IPS DF 6.9 (cell line): Measurements from ENCODE around the gene NKTR.
"Not testable (repeated sequence)": the region's sequence is repeated elsewhere in the genome, so short reads cannot be mapped to it uniquely, and the experiment has no call there.

ENCODE experiments used
- DNase-seq: peaks from one replicate; pipeline ENCODE4 v3.0.0-alpha.2; 2013; ENCODE audit warnings: low read depth, low spot score
- H3K27ac ChIP-seq: one replicate; pipeline ENCODE4 v1.5.1; 2013; ENCODE audit warnings: low read length, control low read depth
- H3K27me3 ChIP-seq: 2 replicates; pipeline ENCODE4 v1.6.1; 2013; ENCODE audit warnings: mild to moderate bottlenecking, low read length; ENCODE audit not compliant: control insufficient read depth, insufficient read depth
- H3K36me3 ChIP-seq: 2 replicates; pipeline ENCODE4 v1.6.1; 2013; ENCODE audit warnings: low read length; ENCODE audit not compliant: control insufficient read depth, insufficient read depth
- H3K4me1 ChIP-seq: 2 replicates; pipeline ENCODE4 v1.6.1; 2013; ENCODE audit warnings: low read length; ENCODE audit not compliant: control insufficient read depth, insufficient read depth
- H3K4me3 ChIP-seq: 2 replicates; pipeline ENCODE4 v1.5.1; 2013; ENCODE audit warnings: mild to moderate bottlenecking, low read length
- H3K9me3 ChIP-seq: 2 replicates; pipeline ENCODE4 v1.6.1; 2013; ENCODE audit warnings: low read length, inconsistent platforms; ENCODE audit not compliant: control insufficient read depth, insufficient read depth
- WGBS: extraction: QIAGEN DNeasy Blood & Tissue Kit; methylation state at CpG from one replicate; pipeline ENCODE4 v1.1.7; 2013; ENCODE audit warnings: mixed read lengths, missing lambda C conversion rate; ENCODE audit not compliant: insufficient read length, insufficient coverage; 5-methylcytosine and 5-hydroxymethylcytosine counted together

NKTR gene

DNA sequence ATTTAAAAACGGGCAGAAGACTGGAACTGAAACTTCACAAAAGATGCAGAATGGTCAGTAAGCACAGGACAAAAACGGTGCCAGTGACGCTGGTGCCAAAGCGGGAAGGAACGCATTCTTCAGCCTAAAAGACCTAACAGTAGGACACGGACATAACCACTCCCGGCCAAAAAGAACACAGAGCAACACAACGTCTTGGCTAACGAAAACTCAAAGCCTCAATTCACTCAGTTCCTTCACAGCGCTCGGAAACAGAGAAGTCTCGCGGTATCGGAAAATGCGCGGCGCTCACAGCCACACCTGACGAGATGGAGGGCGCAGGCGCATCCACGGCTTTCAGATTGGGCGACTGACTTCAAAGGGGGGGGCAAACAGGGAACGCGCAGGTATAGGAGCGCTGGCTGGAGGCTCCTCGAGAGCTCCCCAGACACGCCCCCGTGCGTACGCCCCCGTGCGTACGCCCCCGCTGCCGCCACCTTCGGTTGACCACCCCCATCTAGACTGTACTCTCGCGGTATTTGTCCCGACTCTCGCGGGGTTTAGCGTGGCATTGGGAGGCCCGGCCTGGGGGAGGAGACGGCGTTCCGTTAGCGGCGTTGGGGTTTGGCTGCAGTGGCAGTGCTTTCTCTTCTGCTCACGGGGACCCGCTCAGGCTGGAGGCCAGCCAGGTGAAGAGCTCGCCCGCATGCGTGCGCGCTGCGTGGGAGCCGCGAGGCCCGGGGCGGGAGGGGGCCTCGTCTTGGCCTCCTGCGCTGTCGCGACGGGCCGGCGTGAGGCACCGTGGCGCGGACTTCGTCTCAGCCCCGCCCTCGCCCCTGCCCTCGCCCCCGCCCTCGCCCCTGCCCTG is at the start of gene NKTR:
NKTR (plus strand) TSS at position 576 of the 847 bp plus-strand sequence. CDS start 321 bp downstream, outside the sequence.
- Histone ChIP-seq H3K9me3 (no peaks in the 10 kb centered on the region), H3K36me3 (no peaks in the 10 kb centered on the region; the same call in 1 of the 2 replicates), H3K27ac (no peak within 1 kb of the TSS), H3K4me3 (peak within 1 kb of the TSS; percentile 84), H3K27me3 (no peaks in the 10 kb centered on the region), H3K4me1 (no peaks in the 10 kb centered on the region)
- no CpG with 5 or more reads among the region's 76 CpGs for WGBS
- peak; percentile 97 for DNase-seq

- H3K4me1 ChIP-seq, result no peaks in the 10 kb centered on the region
- peaks cover 12% of the 10 kb centered on the region; the same call in 1 of the 2 replicates for H3K36me3 ChIP-seq
- DNase-seq, result no peak
- no peak overlapping the region for H3K27ac ChIP-seq
- no CpG with 5 or more reads among the region's 1 CpG for WGBS
- H3K9me3 ChIP-seq, result no peaks in the 10 kb centered on the region
- H3K4me3 ChIP-seq, result no peak overlapping the region
- H3K27me3 ChIP-seq, result no peaks in the 10 kb centered on the region
These were observed 47.7 kb upstream of the NKTR start for GRCh38 chr3:42552830-42553229.

GRCh38 chr3:42556089-42556632 is 44.3 kb upstream of the NKTR start:
- DNase-seq, result no peak
- H3K27me3 ChIP-seq, result no peaks in the 10 kb centered on the region; the same call in 1 of the 2 replicates
- H3K4me3 ChIP-seq, result no peak overlapping the region
- no peak overlapping the region for H3K27ac ChIP-seq
- H3K9me3 ChIP-seq, result no peaks in the 10 kb centered on the region
- WGBS, result no CpG with 5 or more reads among the region's 3 CpGs
- peaks cover 12% of the 10 kb centered on the region; the same call in 1 of the 2 replicates for H3K36me3 ChIP-seq
- no peaks in the 10 kb centered on the region for H3K4me1 ChIP-seq

DNA sequence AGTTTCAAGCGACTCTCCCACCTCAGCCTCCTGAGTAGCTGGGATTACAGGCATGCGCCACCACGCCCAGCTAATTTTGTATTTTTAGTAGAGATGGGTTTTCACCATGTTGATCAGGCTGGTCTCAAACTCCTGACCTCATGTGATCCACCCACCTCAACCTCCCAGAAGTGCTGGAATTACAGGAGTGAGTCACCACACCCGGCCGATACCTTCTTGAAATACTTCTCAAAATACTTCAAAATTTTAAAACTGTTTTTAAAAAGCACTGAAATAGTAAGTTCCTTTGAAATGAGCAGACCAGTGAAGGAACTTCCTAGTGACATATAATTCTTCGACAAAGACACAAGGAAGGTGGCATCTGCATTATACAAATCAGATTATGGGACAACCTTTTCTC is 43.7 kb upstream of the NKTR start:
- not testable (repeated sequence) for H3K27me3 ChIP-seq, DNase-seq, H3K27ac ChIP-seq, H3K4me3 ChIP-seq, H3K4me1 ChIP-seq, H3K9me3 ChIP-seq
- peaks cover 12% of the 10 kb centered on the region; the same call in 1 of the 2 replicates for H3K36me3 ChIP-seq
- WGBS, result no CpG with 5 or more reads among the region's 6 CpGs

DNA sequence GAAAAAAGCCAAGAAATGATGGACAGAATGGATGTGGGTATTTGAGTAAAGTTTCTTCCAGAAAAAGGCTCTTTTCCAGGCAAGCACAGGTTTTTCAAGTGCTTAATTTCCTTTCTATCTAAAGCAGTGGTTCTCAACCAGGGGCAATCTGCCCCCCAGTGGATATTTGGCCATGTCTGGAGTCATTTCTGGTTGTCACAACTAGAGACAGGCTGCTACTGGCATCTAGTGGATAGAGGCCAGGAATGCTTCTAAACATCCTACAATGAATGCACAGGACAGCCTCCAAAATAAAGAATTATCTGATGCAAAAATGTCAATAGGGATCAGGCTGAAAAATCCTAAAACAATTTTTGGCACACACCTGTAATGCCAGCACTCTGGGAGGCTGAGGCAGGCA is 42.6 kb upstream of the NKTR start:
- H3K4me3 ChIP-seq, result no peak overlapping the region
- no peaks in the 10 kb centered on the region for H3K9me3 ChIP-seq
- peaks cover 11% of the 10 kb centered on the region; the same call in 1 of the 2 replicates for H3K36me3 ChIP-seq
- H3K27me3 ChIP-seq, result no peaks in the 10 kb centered on the region; the same call in 1 of the 2 replicates
- no peaks in the 10 kb centered on the region for H3K4me1 ChIP-seq
- no peak overlapping the region for H3K27ac ChIP-seq
- no peak for DNase-seq

- no CpG with 5 or more reads among the region's 3 CpGs for WGBS
- Histone ChIP-seq H3K36me3 (peaks cover 3% of the 10 kb centered on the region; the same call in 1 of the 2 replicates), H3K27ac (no peak overlapping the region), H3K27me3 (no peaks in the 10 kb centered on the region; the same call in 1 of the 2 replicates), H3K9me3 (no peaks in the 10 kb centered on the region), H3K4me1 (no peaks in the 10 kb centered on the region), H3K4me3 (no peak overlapping the region)
- DNase-seq, result no peak
These were observed 38.2 kb upstream of the NKTR start for GRCh38 chr3:42562047-42562907.

DNA sequence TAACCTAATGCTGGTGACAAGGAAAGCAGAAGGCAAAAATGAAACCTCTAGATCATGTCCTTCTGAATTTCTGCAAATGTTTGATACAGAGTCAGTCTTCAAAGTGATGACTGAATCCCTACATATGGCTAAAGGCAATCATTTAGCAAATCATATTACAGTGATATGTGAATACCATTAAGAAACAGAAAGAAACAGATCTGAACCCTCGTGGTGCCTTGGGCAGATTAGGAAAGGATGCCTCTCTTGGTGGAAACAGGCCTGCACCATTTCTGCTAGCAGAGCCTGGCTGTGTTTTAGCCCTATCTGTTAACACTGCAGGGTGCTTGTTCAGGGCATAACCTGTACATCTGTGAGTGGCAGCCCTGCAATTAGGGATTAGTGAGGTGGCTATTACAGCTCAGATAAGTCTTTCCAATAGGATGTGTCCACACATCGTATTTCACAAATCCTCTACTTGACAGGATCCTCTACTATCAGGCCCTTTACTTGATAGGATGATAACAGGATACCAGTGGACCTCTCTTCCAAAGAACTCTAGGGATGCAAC is 30.8 kb upstream of the NKTR start:
- no peak overlapping the region for H3K27ac ChIP-seq
- H3K4me1 ChIP-seq, result no peaks in the 10 kb centered on the region
- no peaks in the 10 kb centered on the region for H3K9me3 ChIP-seq
- no peaks in the 10 kb centered on the region for H3K27me3 ChIP-seq
- H3K36me3 ChIP-seq, result peaks cover 3% of the 10 kb centered on the region; the same call in 1 of the 2 replicates
- no peak overlapping the region for H3K4me3 ChIP-seq
- DNase-seq, result no peak
- no CpG with 5 or more reads among the region's 2 CpGs for WGBS

GRCh38 chr3:42572278-42572677 is 28.2 kb upstream of the NKTR start:
- H3K36me3 ChIP-seq, result no peaks in the 10 kb centered on the region

GRCh38 chr3:42575137-42575741 is 25.2 kb upstream of the NKTR start:
- Histone ChIP-seq H3K27ac (no peak overlapping the region), H3K4me3 (no peak overlapping the region), H3K36me3 (no peaks in the 10 kb centered on the region; the same call in 1 of the 2 replicates), H3K9me3 (no peaks in the 10 kb centered on the region), H3K4me1 (no peaks in the 10 kb centered on the region), H3K27me3 (no peaks in the 10 kb centered on the region)
- no peak for DNase-seq

More at GRCh38 chr3:42572278-42572677, 28.2 kb upstream of the NKTR start:
- no peak overlapping the region for H3K4me3 ChIP-seq
- no peaks in the 10 kb centered on the region for H3K9me3 ChIP-seq
- WGBS, result no CpG with 5 or more reads among the region's 3 CpGs
- H3K27me3 ChIP-seq, result no peaks in the 10 kb centered on the region
- H3K27ac ChIP-seq, result no peak overlapping the region
- H3K4me1 ChIP-seq, result no peaks in the 10 kb centered on the region
- no peak for DNase-seq

DNA sequence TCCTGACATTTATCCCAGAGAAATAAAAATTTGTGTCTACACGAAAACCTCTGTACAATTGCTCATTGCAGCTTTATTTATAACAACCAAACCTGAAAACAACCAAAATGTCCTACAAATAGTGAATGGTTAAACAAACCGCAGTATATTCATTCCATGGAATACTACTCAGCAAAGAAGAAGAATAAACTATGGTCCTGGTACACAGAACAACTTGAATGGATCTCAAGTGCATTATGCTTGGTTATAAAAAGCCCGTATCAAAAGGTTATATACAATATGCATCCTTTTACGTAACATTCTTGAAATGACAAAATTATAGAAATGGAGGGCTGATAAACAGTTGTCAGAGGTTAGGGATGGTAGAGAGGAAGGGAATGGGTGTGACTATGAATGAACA is 22.4 kb upstream of the NKTR start:
- Histone ChIP-seq H3K4me3 (no peak overlapping the region), H3K27ac (no peak overlapping the region), H3K27me3 (no peaks in the 10 kb centered on the region), H3K9me3 (no peaks in the 10 kb centered on the region), H3K36me3 (no peaks in the 10 kb centered on the region; the same call in 1 of the 2 replicates), H3K4me1 (no peaks in the 10 kb centered on the region)
- no peak for DNase-seq
- no CpG with 5 or more reads among the region's 4 CpGs for WGBS
